D341Med (cell line): Measurements from ENCODE around the gene KRT9.
"Not testable (repeated sequence)": the region's sequence is repeated elsewhere in the genome, so short reads cannot be mapped to it uniquely, and the experiment has no call there.

Source experiments
- DNase-seq: peaks from one replicate; pipeline ENCODE4 v3.0.0; 2012; ENCODE audit warnings: low spot score

The KRT9 gene

GRCh38 chr17:41600318-41600717 is 28.5 kb upstream of the KRT9 start:
- DNase-seq: no peak

- DNase-seq: no peak
These were observed 27.8 kb upstream of the KRT9 start for GRCh38 chr17:41599680-41600079.

- no peak for DNase-seq
These were observed 23.7 kb upstream of the KRT9 start for GRCh38 chr17:41595585-41595984.

- no peak for DNase-seq
These were observed 22.6 kb upstream of the KRT9 start for GRCh38 chr17:41594363-41594915.

GRCh38 chr17:41593306-41593981 is 21.6 kb upstream of the KRT9 start:
- no peak for DNase-seq

- DNase-seq: no peak
These were observed 20.9 kb upstream of the KRT9 start for GRCh38 chr17:41592601-41593305.

GRCh38 chr17:41589301-41589700 is 17.4 kb upstream of the KRT9 start:
- no peak for DNase-seq

GRCh38 chr17:41588126-41588810 is 16.4 kb upstream of the KRT9 start:
- DNase-seq: no peak

GRCh38 chr17:41586863-41587495 is 15.1 kb upstream of the KRT9 start, which contains the start of gene KRT14:
Gene KRT14 (minus strand): TSS chr17:41586895. CDS start chr17:41586834, 61 bp downstream.
- no peak for DNase-seq

GRCh38 chr17:41585301-41586056 is 13.6 kb upstream of the KRT9 start:
- no peak for DNase-seq

GRCh38 chr17:41584331-41584927 is 12.6 kb upstream of the KRT9 start:
- DNase-seq: not testable (repeated sequence)

GRCh38 chr17:41583137-41584127 is 11.6 kb upstream of the KRT9 start:
- no peak for DNase-seq

GRCh38 chr17:41582061-41582968 is 10.5 kb upstream of the KRT9 start:
- DNase-seq: not testable (repeated sequence)

- DNase-seq: no peak
These were observed 9.7 kb upstream of the KRT9 start for GRCh38 chr17:41581366-41582060.

GRCh38 chr17:41580687-41581365 is 9.0 kb upstream of the KRT9 start:
- DNase-seq: no peak

GRCh38 chr17:41580244-41580575 is 8.4 kb upstream of the KRT9 start:
- DNase-seq: no peak

- peak; percentile 93 for DNase-seq
These were observed 7.8 kb upstream of the KRT9 start for GRCh38 chr17:41579484-41580243.
